ENCODE data around the gene PDYN.
"Not testable (repeated sequence)": the region's sequence is repeated elsewhere in the genome, so short reads cannot be mapped to it uniquely, and the experiment has no call there.

The PDYN gene

DNA sequence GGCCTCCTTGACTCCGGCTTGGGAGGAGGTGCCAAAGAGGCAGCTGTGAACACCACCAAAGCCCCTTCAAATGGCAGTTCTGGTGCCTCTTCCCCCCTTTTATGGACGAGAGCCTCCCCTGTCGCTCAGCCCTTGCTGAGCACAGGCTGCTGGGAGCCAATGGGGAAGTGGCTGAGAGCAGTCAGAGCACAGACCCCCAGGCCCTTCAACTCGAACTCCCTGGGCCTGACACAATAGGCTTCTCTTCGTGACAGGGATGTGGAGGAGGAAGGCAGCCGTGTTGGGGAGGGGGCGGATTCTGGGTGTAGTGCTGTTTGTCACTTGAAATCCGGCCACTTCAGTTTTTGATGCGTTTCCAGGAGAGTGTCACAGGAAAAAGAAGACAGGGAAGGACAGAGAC, at the start of gene PDYN:
Gene PDYN (minus strand): TSS at position 73 of the 400 bp plus-strand sequence. CDS start 10,974 bp downstream, outside the sequence.
- DNase-seq (ENCODE audit: low spot score), result no peak
- TF ChIP-seq CTCF (IDR thresholded peaks at IDR 0.05), result no peak
- Histone ChIP-seq H3K27ac (no peak within 1 kb of the TSS), H3K4me3 (no peak within 1 kb of the TSS)

DNA sequence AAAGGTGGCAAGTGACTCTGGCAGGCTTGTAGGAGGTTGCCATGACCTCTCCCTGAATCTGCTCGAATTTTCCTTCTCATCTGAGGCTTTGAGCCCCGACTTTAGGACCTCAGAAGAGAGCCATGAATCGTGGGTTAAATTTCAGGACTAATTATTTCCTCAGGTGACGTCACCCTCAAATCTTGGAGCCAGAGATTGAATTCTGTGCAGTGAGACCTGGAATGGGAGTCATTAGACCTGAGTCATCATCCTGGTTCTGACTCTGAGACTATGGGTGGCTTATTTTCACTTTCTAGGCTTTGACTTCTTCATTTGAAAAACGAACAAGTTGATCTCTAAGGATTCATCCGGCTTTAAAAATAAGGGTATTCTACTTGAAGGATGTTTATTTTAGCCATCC, 48.5 kb upstream of the PDYN start:
- TF ChIP-seq CTCF (IDR thresholded peaks at IDR 0.05), result no peak
- DNase-seq (ENCODE audit: low spot score), result no peak
- Histone ChIP-seq H3K4me3 (no peak overlapping the region), H3K27ac (no peak overlapping the region)

- TF ChIP-seq CTCF (IDR thresholded peaks at IDR 0.05), result no peak
- no peak overlapping the region for H3K27ac ChIP-seq
- no peak overlapping the region for H3K4me3 ChIP-seq
These were observed 44.3 kb upstream of the PDYN start for GRCh38 chr20:2038161-2038560.

DNA sequence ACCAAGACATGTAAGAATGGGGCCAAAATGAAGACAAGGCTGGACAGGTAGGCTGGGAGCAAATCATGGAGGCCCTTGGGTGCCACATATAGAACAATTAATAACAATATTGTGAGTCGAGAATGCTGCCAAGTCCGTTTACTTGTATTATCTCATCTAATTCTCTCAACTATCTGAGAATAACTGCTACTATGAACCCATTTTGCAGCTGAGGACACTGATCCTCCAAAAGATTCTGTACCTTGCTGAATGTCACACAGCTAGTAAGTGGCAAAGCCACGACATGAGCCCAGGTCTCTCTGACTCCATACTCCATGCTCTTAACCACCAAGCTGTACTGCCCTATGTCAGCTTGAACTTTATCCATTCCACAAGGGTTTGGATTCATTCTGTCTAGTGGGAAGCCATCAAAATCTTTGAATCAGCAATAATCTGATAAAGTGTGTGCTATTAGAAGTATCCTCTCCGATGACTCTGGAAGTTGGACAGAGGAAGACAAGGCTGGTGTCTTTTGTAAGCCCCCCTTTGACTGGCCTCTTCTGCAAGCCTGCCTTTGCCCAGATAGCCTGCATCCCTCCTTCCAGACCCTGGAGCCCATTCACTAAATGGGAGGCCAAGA, 43.5 kb upstream of the PDYN start:
- Histone ChIP-seq H3K4me3 (no peak overlapping the region), H3K27ac (no peak overlapping the region)
- TF ChIP-seq CTCF (IDR thresholded peaks at IDR 0.05), result no peak
- no peak for DNase-seq (ENCODE audit: low spot score)

More at GRCh38 chr20:2038161-2038560, 44.3 kb upstream of the PDYN start:
- no peak for DNase-seq (ENCODE audit: low spot score)

GRCh38 chr20:2036357-2036756, 42.5 kb upstream of the PDYN start:
- not testable (repeated sequence) for H3K27ac ChIP-seq; DNase-seq (ENCODE audit: low spot score); H3K4me3 ChIP-seq

DNA sequence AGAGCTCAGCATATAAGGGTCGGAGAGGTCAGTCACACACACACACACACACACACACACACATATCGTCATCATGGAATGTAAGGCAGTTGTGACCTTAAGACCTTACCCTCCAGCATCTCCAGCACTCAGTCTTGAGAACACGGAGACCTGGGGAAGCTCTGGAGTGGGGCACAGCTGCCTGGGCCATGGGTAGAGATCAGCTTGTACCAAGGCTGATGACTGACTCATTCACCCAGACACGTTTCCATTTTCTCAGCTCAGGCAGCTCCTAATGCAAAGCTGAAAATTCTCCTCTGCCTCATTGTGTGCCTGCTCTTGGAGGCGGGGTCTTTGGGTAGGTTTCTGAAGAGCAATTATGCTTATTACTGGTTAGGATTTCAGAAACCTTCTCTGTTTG, 38.3 kb upstream of the PDYN start:
- Histone ChIP-seq H3K4me3 (no peak overlapping the region), H3K27ac (no peak overlapping the region)
- no peak for DNase-seq (ENCODE audit: low spot score)
- no peak for TF ChIP-seq CTCF (IDR thresholded peaks at IDR 0.05)

- no peak for TF ChIP-seq CTCF (IDR thresholded peaks at IDR 0.05)
- no peak for DNase-seq (ENCODE audit: low spot score)
- Histone ChIP-seq H3K27ac (no peak overlapping the region), H3K4me3 (no peak overlapping the region)
These were observed 32.7 kb upstream of the PDYN start for GRCh38 chr20:2026514-2026913.

Data from coronary artery (tissue), 2 donors.